NCI-H2171 treated with DMSO at 0.1 percent for 48 hours (cell line): Measurements from ENCODE around the gene CACNA2D4.
A peak's percentile ranks its signal among the peaks of the same experiment; 100 is the strongest.

ENCODE experiments used
- DNase-seq: peaks from one replicate; lab custom pipeline; 2025; lab: John Stamatoyannopoulos, UW

Gene CACNA2D4

GRCh38 chr12:1870998-1871917 lies 47.2 kb downstream of the CACNA2D4 start:
- no peak for DNase-seq

- DNase-seq: no peak
These were observed 48.4 kb downstream of the CACNA2D4 start for GRCh38 chr12:1870086-1870485.

GRCh38 chr12:1869145-1869544 lies 49.3 kb downstream of the CACNA2D4 start:
- no peak for DNase-seq

GRCh38 chr12:1865284-1865866 lies 53.1 kb downstream of the CACNA2D4 start:
- no peak for DNase-seq

GRCh38 chr12:1864867-1865266 lies 53.6 kb downstream of the CACNA2D4 start:
- DNase-seq: no peak

GRCh38 chr12:1864456-1864855 lies 54.0 kb downstream of the CACNA2D4 start:
- DNase-seq: no peak

GRCh38 chr12:1863823-1864222 lies 54.6 kb downstream of the CACNA2D4 start:
- DNase-seq: no peak

GRCh38 chr12:1862973-1863372 lies 55.5 kb downstream of the CACNA2D4 start:
- DNase-seq: peak; percentile 73

DNA sequence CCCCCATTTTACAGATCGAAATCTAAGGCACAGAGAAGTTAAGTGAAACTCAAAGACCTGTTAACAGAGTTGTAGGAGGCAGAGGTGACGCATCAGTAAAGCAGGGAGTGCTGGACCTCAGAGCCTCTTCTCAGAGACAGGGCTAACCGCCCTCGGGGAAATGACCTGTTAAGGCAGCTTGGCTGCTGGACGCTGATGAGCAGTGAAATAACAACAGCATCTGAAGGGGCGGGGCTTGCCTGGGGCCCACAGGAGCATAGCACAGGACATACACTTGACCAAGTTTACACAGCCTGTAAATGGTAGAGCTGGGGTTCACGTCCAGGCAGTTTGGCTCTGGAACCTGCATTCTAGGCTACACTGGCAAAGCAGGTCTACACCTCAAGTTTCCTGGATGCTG lies 58.8 kb downstream of the CACNA2D4 start:
- DNase-seq: no peak

DNA sequence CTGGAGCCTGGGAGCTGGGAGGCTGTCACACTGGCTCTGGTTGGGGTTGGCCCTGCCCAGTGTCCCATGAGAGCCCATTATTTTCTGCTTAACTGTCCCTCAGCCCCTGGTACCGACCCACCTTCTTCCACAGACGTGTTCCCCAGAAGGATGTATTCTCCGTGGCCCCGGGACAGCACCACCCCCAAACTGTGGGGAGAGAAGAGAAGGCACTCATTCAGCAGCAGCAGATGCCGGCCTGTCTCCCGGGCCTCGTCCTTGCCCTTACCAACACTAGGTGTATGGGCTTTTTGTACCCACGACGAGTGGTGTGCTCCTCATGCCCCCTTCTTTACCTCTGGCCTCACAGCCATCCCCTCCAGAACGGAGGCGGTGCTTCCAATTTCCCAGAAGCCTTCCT lies 60.0 kb downstream of the CACNA2D4 start:
- DNase-seq: no peak

- no peak for DNase-seq
These were observed 60.6 kb downstream of the CACNA2D4 start for GRCh38 chr12:1857821-1858220.

- no peak for DNase-seq
These were observed 61.4 kb downstream of the CACNA2D4 start for GRCh38 chr12:1857086-1857485.

GRCh38 chr12:1855241-1855640 lies 63.2 kb downstream of the CACNA2D4 start:
- DNase-seq: peak; percentile 36

DNA sequence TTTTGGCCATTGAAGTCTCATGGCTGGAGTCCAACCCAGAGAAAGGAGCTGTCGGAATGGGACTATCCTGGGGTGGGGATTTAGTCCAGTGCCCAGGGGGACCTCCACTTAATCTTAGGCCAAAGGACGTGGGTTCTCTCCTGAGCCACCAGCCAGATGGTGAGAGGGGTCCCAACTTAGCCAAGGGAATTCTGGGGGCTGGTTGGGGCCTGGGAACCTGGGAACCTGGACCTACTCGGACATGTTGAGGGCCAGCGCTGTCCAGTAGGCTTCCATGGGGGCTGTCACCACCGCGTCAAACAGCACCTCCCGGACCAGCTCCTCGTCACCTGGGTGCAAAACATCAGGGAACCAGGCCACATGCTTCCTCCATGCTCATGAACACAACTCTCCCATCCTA lies 64.7 kb downstream of the CACNA2D4 start:
- DNase-seq: no peak

GRCh38 chr12:1852076-1852475 lies 66.4 kb downstream of the CACNA2D4 start:
- no peak for DNase-seq

DNA sequence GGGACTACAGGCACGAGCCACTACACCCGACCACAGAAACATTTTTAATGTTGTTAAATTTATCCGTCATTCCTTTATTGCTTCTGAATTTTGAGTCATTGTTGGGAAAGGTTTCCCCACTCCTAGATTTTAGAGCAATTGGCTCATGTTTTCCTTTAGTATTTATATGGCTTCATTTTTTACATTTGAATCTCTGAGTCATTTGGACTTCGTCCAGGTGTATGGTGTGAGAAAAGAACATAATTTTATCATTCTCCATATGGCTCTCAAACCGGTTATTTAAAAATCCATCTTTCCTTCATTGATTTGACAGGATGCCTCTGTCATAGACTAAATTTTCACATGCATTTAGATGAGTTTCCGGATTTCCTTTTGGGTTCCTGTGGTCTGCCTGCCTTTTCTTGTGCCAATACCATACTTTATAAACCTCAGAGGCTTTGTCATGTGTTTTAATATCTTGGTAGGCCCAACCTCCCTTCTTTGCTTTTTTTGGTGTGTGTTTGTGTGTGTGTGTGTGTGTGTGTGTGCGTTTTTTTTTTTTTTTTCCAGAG lies 67.2 kb downstream of the CACNA2D4 start:
- DNase-seq: peak; percentile 68

- peak; percentile 96 for DNase-seq
These were observed 69.7 kb downstream of the CACNA2D4 start for GRCh38 chr12:1848745-1849144.

- DNase-seq: no peak
These were observed 70.3 kb downstream of the CACNA2D4 start for GRCh38 chr12:1848146-1848545.

- DNase-seq: no peak
These were observed 71.0 kb downstream of the CACNA2D4 start for GRCh38 chr12:1847411-1847810.

- no peak for DNase-seq
These were observed 71.7 kb downstream of the CACNA2D4 start for GRCh38 chr12:1846421-1847405.

GRCh38 chr12:1845886-1846285 lies 72.6 kb downstream of the CACNA2D4 start:
- no peak for DNase-seq

DNA sequence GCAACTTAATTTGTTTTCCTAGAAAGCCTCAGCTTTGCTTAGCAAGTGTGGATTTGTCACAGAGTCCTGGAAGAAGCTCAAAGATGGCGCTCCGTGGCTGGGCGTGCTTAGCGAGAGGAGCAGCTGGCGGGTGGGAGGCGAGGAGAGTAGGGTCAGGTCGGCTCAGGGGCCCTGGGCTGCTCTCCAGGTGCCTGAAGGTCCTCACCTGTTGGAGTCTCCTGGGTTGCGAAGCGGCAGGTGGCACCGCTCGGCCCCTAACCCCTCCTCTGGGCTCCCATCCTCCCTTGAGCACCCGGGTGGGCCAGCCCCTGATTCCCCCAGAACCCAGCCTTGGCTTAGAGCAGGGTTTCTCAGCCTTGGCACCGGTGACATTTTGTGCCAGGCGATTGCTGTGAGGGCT lies 73.0 kb downstream of the CACNA2D4 start:
- no peak for DNase-seq
